DND-41 (cell line): ENCODE results near the gene ACAP2.

Experiments used
- EZH2 ChIP-seq: IDR thresholded peaks from 3 replicates; pipeline ENCODE4 v1.6.1; 2012; ENCODE audit warnings: borderline replicate concordance, low read depth, mild to moderate bottlenecking, moderate library complexity, low read length, inconsistent platforms; ENCODE audit not compliant: severe bottlenecking
- TF ChIP-seq, protein P1 (sequence below): IDR thresholded peaks from 2 replicates; pipeline ENCODE4 v1.5.1; 2012; ENCODE audit warnings: borderline replicate concordance, low read length, moderate library complexity, mild to moderate bottlenecking; ENCODE audit not compliant: poor library complexity, severe bottlenecking; ENCODE audit errors: extremely low read depth

DNA sequence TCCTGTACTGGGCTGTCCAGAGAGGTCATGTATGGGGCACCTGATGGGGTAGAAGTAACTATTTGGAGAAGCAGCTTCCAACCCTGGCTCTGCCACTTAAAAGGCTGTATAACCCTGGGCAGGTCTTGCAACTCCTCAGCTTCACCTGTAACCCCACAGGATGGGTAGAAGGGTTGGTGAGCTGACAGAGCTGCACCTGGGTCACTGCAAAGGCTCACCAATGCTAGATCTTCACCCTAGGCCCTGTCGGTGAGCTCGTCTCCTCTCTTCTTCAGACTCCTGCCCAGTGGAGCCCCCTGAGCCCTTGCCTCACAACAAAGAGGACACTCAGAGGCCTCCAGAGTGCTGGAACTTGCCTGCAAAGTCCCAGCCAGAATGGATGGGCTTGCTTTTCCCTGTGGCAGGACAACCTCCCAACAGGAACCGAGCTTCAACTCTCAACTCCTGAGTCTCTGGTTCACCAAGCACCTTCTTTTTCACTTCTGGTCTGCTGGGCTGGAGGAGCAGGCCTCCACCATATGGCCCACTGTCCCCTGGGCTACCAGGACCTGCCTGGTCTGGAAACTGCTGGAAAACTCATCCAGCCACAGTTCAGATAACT is 217.7 kb downstream of the ACAP2 start:
- TF ChIP-seq, protein P1, sequence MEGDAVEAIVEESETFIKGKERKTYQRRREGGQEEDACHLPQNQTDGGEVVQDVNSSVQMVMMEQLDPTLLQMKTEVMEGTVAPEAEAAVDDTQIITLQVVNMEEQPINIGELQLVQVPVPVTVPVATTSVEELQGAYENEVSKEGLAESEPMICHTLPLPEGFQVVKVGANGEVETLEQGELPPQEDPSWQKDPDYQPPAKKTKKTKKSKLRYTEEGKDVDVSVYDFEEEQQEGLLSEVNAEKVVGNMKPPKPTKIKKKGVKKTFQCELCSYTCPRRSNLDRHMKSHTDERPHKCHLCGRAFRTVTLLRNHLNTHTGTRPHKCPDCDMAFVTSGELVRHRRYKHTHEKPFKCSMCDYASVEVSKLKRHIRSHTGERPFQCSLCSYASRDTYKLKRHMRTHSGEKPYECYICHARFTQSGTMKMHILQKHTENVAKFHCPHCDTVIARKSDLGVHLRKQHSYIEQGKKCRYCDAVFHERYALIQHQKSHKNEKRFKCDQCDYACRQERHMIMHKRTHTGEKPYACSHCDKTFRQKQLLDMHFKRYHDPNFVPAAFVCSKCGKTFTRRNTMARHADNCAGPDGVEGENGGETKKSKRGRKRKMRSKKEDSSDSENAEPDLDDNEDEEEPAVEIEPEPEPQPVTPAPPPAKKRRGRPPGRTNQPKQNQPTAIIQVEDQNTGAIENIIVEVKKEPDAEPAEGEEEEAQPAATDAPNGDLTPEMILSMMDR = no peak
- TF ChIP-seq EZH2 = no peak
